HepG2 (cell line): Measurements from ENCODE around the gene FGD3. TPM values are rescaled to one million over a fixed set of nuclear protein-coding genes. Genes with fewer than 3 reads are reported as not detected.

ENCODE experiments used
- ATAC-seq: fragments of 200-7000 bp; cut with Tn5 transposase; 3 replicates; pipeline ENCODE4 v1.9.1; 2020; ENCODE audit warnings: mild to moderate bottlenecking, moderate library complexity
- BruUV-seq: library from RNA; stranded (reverse); fragments of 400-500 nt; replicated peaks from 2 replicates; lab custom pipeline; 2021; lab: Mats Ljungman, UMichigan
- CTCF ChIA-PET: fragments of 300-600 bp; formaldehyde crosslinking; extraction: SDS; loops from one replicate; lab custom pipeline; 2021; ENCODE audit warnings: low total read pairs, inconsistent platforms, low intra/inter-chr PET ratio; lab: Yijun Ruan, JAX
- POLR2A ChIA-PET: fragments of 350-600 bp; sonication (Branson Sonifier 250); formaldehyde crosslinking; loops from one replicate; lab custom pipeline; 2020; ENCODE audit warnings: antibody characterized with exemption, inconsistent platforms; lab: Yijun Ruan, JAX
- DNase-seq: peaks from one replicate; pipeline ENCODE4 v3.0.0-alpha.2; 2015; ENCODE audit warnings: low spot score
- FAIRE-seq: peaks from 3 replicates; lab custom pipeline; 2011; peaks lifted over from hg19 to GRCh38; lab: Jason Lieb, UNC
- H2AFZ ChIP-seq: one replicate; pipeline ENCODE4 v1.6.1; 2011; ENCODE audit warnings: low read length, inconsistent platforms
- H3K27ac ChIP-seq: fragments of 300-600 bp; 3 replicates; pipeline ENCODE4 v1.8.0; 2011; ENCODE audit warnings: mixed run types, mild to moderate bottlenecking, mixed read lengths, low read length, inconsistent platforms; ENCODE audit not compliant: insufficient read depth; ENCODE audit errors: extremely low read length
- H3K27me3 ChIP-seq, 2 experiments: fragments of 200-600 bp in 1 of 2; 2 replicates in 1 of 2; 3 replicates in 1 of 2; pipeline versions ENCODE4 v1.6.0 to v1.8.0; 2011; ENCODE audit warnings: low read length in 2 of 2, mild to moderate bottlenecking in 2 of 2, moderate library complexity in 2 of 2, inconsistent platforms in 1 of 2; ENCODE audit not compliant: insufficient read depth in 2 of 2, control insufficient read depth in 1 of 2
- H3K36me3 ChIP-seq, 2 experiments: fragments of 200-600 bp in 1 of 2; replicated peaks in 1 of 2; 2 replicates in 1 of 2; 3 replicates in 1 of 2; pipeline versions ENCODE4 v1.5.1 to v1.8.0; 2011; ENCODE audit warnings: low read length in 2 of 2, inconsistent platforms in 1 of 2; ENCODE audit not compliant: insufficient read depth in 2 of 2, control insufficient read depth in 1 of 2
- H3K4me1 ChIP-seq: 2 replicates; pipeline ENCODE4 v1.5.1; 2012; ENCODE audit warnings: low read length, inconsistent platforms; ENCODE audit not compliant: insufficient read depth
- H3K4me2 ChIP-seq: 2 replicates; pipeline ENCODE4 v1.6.0; 2011; ENCODE audit warnings: low read depth, low read length, inconsistent platforms
- H3K4me3 ChIP-seq, 3 experiments: fragments of 200-600 bp in 1 of 3; sonication (generic), shearing (Covaris generic) in 1 of 3; replicated peaks in 1 of 3; 2 replicates each; pipeline ENCODE4 v1.5.1; 2011 to 2016; ENCODE audit warnings: low read length in 3 of 3, inconsistent platforms in 2 of 3, low read depth in 2 of 3, mild to moderate bottlenecking in 2 of 3, control low read depth in 1 of 3, mixed read lengths in 1 of 3; ENCODE audit not compliant: insufficient read depth in 1 of 3
- H3K79me2 ChIP-seq: one replicate; pipeline ENCODE4 v1.6.1; 2011; ENCODE audit warnings: low read length, inconsistent platforms; ENCODE audit not compliant: insufficient read depth
- H3K9ac ChIP-seq: 2 replicates; pipeline ENCODE4 v1.6.0; 2011; ENCODE audit warnings: mild to moderate bottlenecking, low read depth, low read length, inconsistent platforms; ENCODE audit not compliant: insufficient read depth
- H3K9me3 ChIP-seq: 2 replicates; pipeline ENCODE4 v1.5.1; 2012; ENCODE audit warnings: mild to moderate bottlenecking, low read length
- H4K20me1 ChIP-seq: 2 replicates; pipeline ENCODE4 v1.6.0; 2011; ENCODE audit warnings: inconsistent platforms, mild to moderate bottlenecking, low read length, moderate library complexity; ENCODE audit not compliant: insufficient read depth
- EED ChIP-seq: sonication (generic); formaldehyde crosslinking; IDR thresholded peaks from 2 replicates; pipeline ENCODE4 v1.5.0; 2020; ENCODE audit warnings: mild to moderate bottlenecking, missing genetic modification reagents
- KAT7 ChIP-seq: IDR thresholded peaks from 2 replicates; pipeline ENCODE4 v1.6.1; 2018; ENCODE audit warnings: borderline replicate concordance, missing compliant biosample characterization
- NONO ChIP-seq, 2 experiments: fragments of 450-650 bp in 1 of 2; sonication (generic) in 1 of 2; formaldehyde crosslinking in 1 of 2; IDR thresholded peaks in 1 of 2; conservative IDR thresholded peaks in 1 of 2; 2 replicates each; pipeline versions ENCODE4 v1.6.1 to v1.8.0; 2017 to 2022; ENCODE audit warnings: mild to moderate bottlenecking in 1 of 2, missing genetic modification reagents in 1 of 2, moderate library complexity in 1 of 2
- SIN3B ChIP-seq: fragments of 150-350 bp; IDR thresholded peaks from 2 replicates; pipeline ENCODE4 v1.6.1; 2014; ENCODE audit warnings: low read length
- SRSF9 ChIP-seq: fragments of 200-400 bp; formaldehyde crosslinking; IDR thresholded peaks from 2 replicates; pipeline ENCODE4 v1.6.1; 2018; ENCODE audit warnings: borderline replicate concordance, mild to moderate bottlenecking, low read depth, low read length; ENCODE audit not compliant: insufficient read depth, poor library complexity, severe bottlenecking
- ZNF790 ChIP-seq: sonication (generic); formaldehyde crosslinking; IDR thresholded peaks from 2 replicates; pipeline ENCODE4 v1.8.0; 2022; ENCODE audit warnings: missing genetic modification reagents, mild to moderate bottlenecking, borderline replicate concordance
- ZNF891 ChIP-seq: sonication (generic); formaldehyde crosslinking; IDR thresholded peaks from 2 replicates; pipeline ENCODE4 v1.5.0; 2020; ENCODE audit warnings: mild to moderate bottlenecking, missing genetic modification reagents
- WGBS: methylation state at CpG from one replicate; pipeline ENCODE4 v1.1.6; 2017; ENCODE audit warnings: low lambda C conversion rate; 5-methylcytosine and 5-hydroxymethylcytosine counted together
- in situ Hi-C: cut with HindIII; loops from 2 replicates; pipeline ENCODE4 v1.10.0; 2017; ENCODE audit warnings: low pct_unique_long_range_greater_than_20kb; ENCODE audit not compliant: extremely low pct_ligation_motif_present
- intact Hi-C: fragments of 100-400 bp; cut with micrococcal nuclease; formaldehyde crosslinking; loops from one replicate; pipeline ENCODE4 v1.10.0; 2022; ENCODE audit not compliant: unreplicated experiment
- polyA plus RNA-seq, 8 experiments: library from polyadenylated mRNA; depleted of rRNA in 3 of 8; stranded (reverse) in 7 of 8; unstranded in 1 of 8; fragments of >200 nt; fragmentation: Illumina TruSeq in 4 of 8; extraction: Trizol in 4 of 8; gene quantifications; 2 replicates each; pipeline versions ENCODE4 v1.2.1 to v1.2.3, GENCODE V29; 2011 to 2016; ENCODE audit warnings: low read depth in 4 of 8, missing spikeins in 1 of 8, mixed read lengths in 1 of 8; ENCODE audit not compliant: insufficient read depth in 1 of 8
- total RNA-seq, 5 experiments: library from RNA; depleted of rRNA; stranded (reverse); fragments of >200 nt; fragmentation: Illumina TruSeq; extraction: Trizol; gene quantifications; 2 replicates each; pipeline ENCODE4 v1.2.3, GENCODE V29; 2016; ENCODE audit warnings: low read depth in 1 of 5
- TF ChIP-seq, protein P1 (sequence below), 2 experiments: sonication (generic) in 1 of 2; formaldehyde crosslinking in 1 of 2; IDR thresholded peaks; 2 replicates each; pipeline versions ENCODE4 v1.5.1 to v1.6.1; 2011 to 2020; ENCODE audit warnings: borderline replicate concordance in 1 of 2, low read depth in 1 of 2, low read length in 1 of 2, mild to moderate bottlenecking in 1 of 2, missing genetic modification reagents in 1 of 2, moderate library complexity in 1 of 2

The FGD3 gene
- total and polyA plus RNA-seq, 2 of the 13 experiments (the other 11 are each of a cell fraction or from before 2014, with no cell fraction given) = 0.53 to 1.1 TPM

DNA sequence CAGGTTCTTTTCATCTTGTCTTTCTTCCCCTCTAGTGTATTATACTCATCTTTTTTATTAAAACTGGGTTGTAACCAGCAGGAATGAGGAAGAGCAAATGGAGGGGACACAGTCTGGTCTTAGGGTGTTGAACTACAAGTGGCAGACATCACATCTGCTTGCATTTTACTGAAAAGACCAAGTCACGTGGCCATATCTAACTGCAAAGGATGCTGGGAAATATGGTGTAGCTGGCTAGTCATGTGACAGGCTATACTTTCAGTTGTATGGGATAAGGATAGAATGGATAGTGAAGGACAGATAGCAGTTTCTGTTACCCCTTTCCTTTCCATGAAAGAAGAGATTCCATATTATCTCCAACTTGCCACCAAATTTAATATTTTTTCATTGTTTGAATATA, 13.0 kb upstream of the FGD3 start (continued):
- TF ChIP-seq ZNF790 = no peak
- TF ChIP-seq NONO (IDR thresholded peaks at IDR 0.05) = no peak
- no peak for TF ChIP-seq NONO (CRISPR knock-in tag; conservative IDR thresholded peaks at IDR 0.05)
- TF ChIP-seq, protein P1, sequence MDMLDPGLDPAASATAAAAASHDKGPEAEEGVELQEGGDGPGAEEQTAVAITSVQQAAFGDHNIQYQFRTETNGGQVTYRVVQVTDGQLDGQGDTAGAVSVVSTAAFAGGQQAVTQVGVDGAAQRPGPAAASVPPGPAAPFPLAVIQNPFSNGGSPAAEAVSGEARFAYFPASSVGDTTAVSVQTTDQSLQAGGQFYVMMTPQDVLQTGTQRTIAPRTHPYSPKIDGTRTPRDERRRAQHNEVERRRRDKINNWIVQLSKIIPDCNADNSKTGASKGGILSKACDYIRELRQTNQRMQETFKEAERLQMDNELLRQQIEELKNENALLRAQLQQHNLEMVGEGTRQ (IDR thresholded peaks at IDR 0.05; ENCODE audit: low read depth, low read length) = peak; percentile 59
- TF ChIP-seq, protein P1 (CRISPR knock-in tag; IDR thresholded peaks at IDR 0.05; ENCODE audit: borderline replicate concordance) = no peak; the same call in 1 of the 2 replicates
- TF ChIP-seq EED (CRISPR knock-in tag) = no peak
- TF ChIP-seq ZNF891 (CRISPR knock-in tag) = no peak

DNA sequence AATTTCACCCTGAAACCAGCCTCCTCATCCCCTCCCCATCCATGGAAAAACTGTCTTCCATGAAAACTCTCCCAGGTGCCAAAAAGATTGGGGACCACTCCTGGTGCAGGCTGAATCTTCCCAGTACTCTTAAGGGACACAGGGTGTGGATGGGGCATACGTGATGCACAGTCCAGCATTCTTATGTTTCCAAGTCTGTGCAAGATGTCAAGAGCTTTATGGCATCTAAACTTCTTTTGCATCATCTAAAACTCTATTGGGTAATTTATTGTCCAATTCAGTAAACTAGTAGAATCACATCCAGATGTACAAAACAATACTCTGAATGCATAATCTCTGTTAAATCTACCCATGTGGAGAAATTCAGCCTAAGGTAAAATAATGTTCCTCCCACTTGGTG, 9.3 kb upstream of the FGD3 start:
- ATAC-seq (no peak), FAIRE-seq (no peak), DNase-seq (no peak)
- H3K9me3 ChIP-seq = no peaks in the 10 kb centered on the region
- H3K79me2 ChIP-seq = no peaks in the 10 kb centered on the region
- no peaks in the 10 kb centered on the region for H3K36me3 ChIP-seq
- H3K4me3 ChIP-seq = no peak overlapping the region
- TF ChIP-seq KAT7 (no peak), SRSF9 (no peak), SIN3B (no peak)
- TF ChIP-seq, all 625 proteins: peak for 0
- no CpG with 5 or more reads among the region's 1 CpG for WGBS
- ChIA-PET POLR2A (no interaction called here), CTCF (no interaction called here)
- no peak overlapping the region for H3K27ac ChIP-seq
- no peak overlapping the region for H3K9ac ChIP-seq
- H3K27me3 ChIP-seq = peaks cover 1 to 8% of the 10 kb centered on the region in 2 experiments; a peak in 1 of 5 replicates
- no peak overlapping the region for H2AFZ ChIP-seq
- no TSS peak for BruUV-seq
- H4K20me1 ChIP-seq = no peaks in the 10 kb centered on the region
- H3K4me2 ChIP-seq = no peak overlapping the region
- H3K4me1 ChIP-seq = no peaks in the 10 kb centered on the region
- in situ Hi-C loops (no loop called here), intact Hi-C loops (no loop called here)
